Activated naive CD8-positive, alpha-beta T cell treated with anti-CD3 and anti-CD28 coated beads, Interleukin-2, amount 50 U/mL, for 16 hours (primary cell): ENCODE data around the gene TP53I13.
"Not testable (repeated sequence)": the region's sequence is repeated elsewhere in the genome, so short reads cannot be mapped to it uniquely, and the experiment has no call there.

Experiments
- DNase-seq: peaks from one replicate; pipeline ENCODE4 v3.0.0-alpha.2; 2020; ENCODE audit warnings: low read depth, low spot score

TP53I13 gene

GRCh38 chr17:29568331-29569244, at the start of gene TP53I13:
TSS of gene TP53I13 (plus strand) at chr17:29568701. CDS start at chr17:29568759, 58 bp downstream.
- DNase-seq, result peak; percentile 77

GRCh38 chr17:29524692-29525091, 43.8 kb upstream of the TP53I13 start:
- DNase-seq, result no peak

- no peak for DNase-seq
Measured at GRCh38 chr17:29526322-29526721, 42.2 kb upstream of the TP53I13 start.

- no peak for DNase-seq
Measured at GRCh38 chr17:29533976-29534375, 34.5 kb upstream of the TP53I13 start.

- no peak for DNase-seq
Measured at GRCh38 chr17:29544066-29544465, 24.4 kb upstream of the TP53I13 start.

GRCh38 chr17:29546085-29546484, 22.4 kb upstream of the TP53I13 start:
- no peak for DNase-seq

- DNase-seq, result no peak
Measured at GRCh38 chr17:29546830-29547229, 21.7 kb upstream of the TP53I13 start.

GRCh38 chr17:29549177-29549923, 19.2 kb upstream of the TP53I13 start:
- DNase-seq, result no peak

GRCh38 chr17:29555840-29556239, 12.7 kb upstream of the TP53I13 start:
- no peak for DNase-seq

GRCh38 chr17:29557085-29557738, 11.3 kb upstream of the TP53I13 start:
- no peak for DNase-seq

- DNase-seq, result no peak
Measured at GRCh38 chr17:29557739-29558116, 10.8 kb upstream of the TP53I13 start.

- DNase-seq, result not testable (repeated sequence)
Measured at GRCh38 chr17:29558139-29558538, 10.4 kb upstream of the TP53I13 start.

- DNase-seq, result no peak
Measured at GRCh38 chr17:29559640-29560039, 8.9 kb upstream of the TP53I13 start.

- no peak for DNase-seq
Measured at GRCh38 chr17:29560316-29560715, 8.2 kb upstream of the TP53I13 start.

- no peak for DNase-seq
Measured at GRCh38 chr17:29561554-29562517, 6.7 kb upstream of the TP53I13 start.

- DNase-seq, result no peak
Measured at GRCh38 chr17:29562615-29563014, 5.9 kb upstream of the TP53I13 start.

GRCh38 chr17:29563816-29564215, 4.7 kb upstream of the TP53I13 start:
- DNase-seq, result no peak

GRCh38 chr17:29565643-29566472, 2.6 kb upstream of the TP53I13 start:
- no peak for DNase-seq

GRCh38 chr17:29566473-29567303, 1.8 kb upstream of the TP53I13 start, which contains the start of gene ABHD15:
TSS of gene ABHD15 (minus strand) at chr17:29567037. CDS start at chr17:29566966, 71 bp downstream.
- DNase-seq, result no peak
